ENCODE results near the gene ARL4D.

ARL4D gene

GRCh38 chr17:43427362-43428043, 28.7 kb downstream of the ARL4D start:
- DNase-seq (ENCODE audit: low spot score): no peak

DNA sequence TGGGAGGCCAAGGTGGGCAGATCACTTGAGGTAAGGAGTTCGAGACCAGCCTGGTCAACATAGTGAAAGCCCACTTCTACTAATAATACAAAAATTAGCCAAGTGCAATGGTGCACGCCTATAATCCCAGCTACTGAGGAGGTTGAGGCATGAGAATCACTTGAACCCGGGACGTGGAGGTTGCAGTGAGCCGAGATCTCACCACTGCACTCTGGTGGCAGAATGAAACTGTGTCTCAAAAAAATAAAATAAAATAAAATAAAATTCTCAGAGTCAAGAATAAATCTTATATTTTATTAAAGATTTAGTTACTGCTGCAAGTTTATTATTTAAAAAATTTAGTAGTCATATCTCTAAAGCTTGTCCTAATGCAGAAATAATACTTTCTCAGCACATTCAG, 29.7 kb downstream of the ARL4D start:
- DNase-seq (ENCODE audit: low spot score): no peak

DNA sequence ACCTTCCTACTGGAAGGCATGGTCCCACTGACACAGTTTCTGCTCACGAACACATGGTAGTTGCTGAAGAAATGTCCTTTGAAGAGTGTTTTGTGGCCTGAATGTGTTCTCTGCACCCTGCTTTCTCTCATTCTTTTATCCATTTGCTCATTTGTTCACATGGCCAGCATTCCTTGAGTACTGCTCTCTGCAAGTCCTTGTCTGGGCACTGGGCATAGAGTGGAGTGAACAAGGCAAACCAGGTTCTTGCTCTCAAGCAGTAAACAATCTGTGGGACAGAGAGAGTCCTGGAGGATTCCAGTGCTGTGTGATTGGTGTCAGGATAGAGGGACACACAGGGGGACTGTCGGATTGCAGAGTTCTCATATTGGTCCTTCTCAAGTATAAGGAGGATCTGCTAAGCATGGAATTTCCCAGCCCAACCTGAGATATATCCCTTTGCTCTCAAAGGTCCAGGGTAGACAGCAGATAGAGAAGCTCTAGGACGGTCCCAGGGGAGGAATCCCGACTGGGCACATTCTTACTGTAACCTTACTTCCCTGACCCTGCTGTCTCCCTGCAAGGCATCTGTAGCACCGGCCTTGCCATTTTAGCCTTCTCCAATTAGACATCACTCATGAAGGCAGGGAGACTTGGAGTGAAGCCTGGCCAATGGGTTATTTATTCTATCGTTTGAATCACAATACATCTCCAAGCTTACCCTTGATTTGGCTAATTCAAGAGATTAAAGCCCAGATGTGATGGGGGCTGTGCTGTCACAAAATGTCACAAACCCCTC, 32.3 kb downstream of the ARL4D start:
- no peak for DNase-seq (ENCODE audit: low spot score)

DNA sequence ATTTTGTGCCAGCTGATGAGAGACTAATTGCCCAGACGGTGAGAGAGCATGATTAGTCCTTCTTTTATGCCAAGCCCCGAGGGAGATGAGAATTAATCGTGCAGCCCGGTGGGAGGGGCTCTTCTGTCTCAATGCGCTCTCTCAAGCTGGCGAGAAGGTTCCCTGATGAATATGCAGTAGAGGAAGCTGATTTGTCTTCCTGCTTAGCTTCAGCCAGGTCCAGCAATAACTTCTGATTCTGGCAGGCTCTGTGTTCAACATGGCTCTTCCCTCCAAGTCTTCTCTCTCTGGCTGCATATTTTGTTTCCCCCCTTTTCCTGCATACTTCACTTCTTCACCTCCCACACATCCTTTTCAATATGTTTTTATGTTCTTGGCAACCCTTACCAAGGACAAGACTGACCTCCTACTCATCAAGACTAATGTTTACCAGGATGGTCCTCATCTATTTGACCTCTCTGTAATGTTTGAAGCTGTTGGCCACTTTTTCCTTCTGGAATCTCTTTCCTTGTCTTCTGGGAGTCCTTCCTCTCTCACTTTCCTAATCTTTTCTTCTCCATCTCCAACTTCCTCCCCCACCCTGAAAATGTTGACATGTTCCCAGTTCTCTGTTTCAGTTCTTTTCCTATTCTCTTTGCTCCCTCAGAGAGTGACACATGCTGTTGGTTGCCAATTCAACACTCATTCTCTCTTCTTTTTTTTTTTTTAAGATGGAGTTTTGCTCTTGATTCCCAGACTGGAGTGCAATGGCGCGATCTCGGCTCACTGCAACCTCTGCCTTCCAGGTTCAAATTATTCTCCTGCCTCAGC, 33.1 kb downstream of the ARL4D start:
- DNase-seq (ENCODE audit: low spot score): peak; percentile 92

GRCh38 chr17:43434902-43435319, 36.1 kb downstream of the ARL4D start:
- DNase-seq (ENCODE audit: low spot score): no peak

- DNase-seq (ENCODE audit: low spot score): no peak
Measured at GRCh38 chr17:43437756-43438155, 39.0 kb downstream of the ARL4D start.

DNA sequence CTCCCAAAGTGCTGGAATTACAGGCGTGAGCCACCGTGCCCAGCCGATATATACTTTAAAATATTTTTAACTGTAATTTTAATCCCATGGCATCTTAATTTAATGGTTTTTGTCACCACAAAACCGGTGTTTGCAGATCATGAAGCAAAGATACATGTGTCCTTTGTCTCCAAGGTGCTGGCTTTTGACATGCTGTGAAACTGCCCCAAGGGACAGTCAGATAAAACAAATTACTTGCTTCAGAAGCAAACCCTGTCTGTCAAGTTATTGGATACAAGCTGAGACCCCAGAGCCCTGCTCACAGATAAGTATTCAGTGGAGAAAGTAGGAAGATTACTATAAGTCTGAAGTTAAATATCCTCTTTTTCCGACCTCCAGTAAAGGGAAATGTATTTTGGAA, 39.8 kb downstream of the ARL4D start:
- DNase-seq (ENCODE audit: low spot score): peak; percentile 62

DNA sequence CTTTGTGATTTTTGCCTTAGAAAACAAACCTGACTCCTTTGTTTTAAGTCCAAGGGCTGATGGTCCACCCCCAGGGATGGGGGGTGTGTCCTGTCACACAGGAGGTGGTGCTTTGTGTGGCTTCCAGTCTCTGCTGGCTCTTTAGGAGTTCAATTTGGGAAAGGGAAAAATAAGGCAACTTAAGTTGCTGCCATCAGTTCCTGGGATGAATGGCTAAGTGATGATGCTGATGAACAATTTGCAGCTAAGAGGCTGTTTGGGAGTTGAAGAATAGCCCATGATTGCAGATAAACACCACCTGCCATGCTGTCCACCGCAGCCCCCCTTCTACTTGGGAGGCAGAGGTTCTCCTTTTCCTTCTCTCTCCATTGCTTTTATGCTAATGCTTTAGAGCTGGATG, 40.2 kb downstream of the ARL4D start:
- DNase-seq (ENCODE audit: low spot score): peak; percentile 80

DNA sequence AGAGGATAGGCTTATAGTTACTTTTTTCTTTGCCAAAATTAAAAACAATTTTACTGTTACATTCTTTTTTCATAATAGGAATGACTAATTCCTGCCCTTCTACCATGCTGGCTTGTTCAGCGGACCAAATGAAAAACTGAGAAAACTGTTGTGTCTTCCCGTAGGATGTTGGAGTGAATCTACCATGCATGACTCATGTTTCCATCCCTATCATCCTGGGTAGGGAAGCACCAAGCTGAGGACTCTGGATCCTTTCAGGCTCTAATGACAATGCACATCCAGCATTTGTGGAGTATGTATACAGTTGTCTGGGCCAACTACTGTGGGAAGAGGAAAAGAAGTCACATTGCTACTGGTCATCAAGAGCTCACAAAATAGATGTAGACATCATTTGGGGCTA, 43.9 kb downstream of the ARL4D start:
- no peak for DNase-seq (ENCODE audit: low spot score)

DNA sequence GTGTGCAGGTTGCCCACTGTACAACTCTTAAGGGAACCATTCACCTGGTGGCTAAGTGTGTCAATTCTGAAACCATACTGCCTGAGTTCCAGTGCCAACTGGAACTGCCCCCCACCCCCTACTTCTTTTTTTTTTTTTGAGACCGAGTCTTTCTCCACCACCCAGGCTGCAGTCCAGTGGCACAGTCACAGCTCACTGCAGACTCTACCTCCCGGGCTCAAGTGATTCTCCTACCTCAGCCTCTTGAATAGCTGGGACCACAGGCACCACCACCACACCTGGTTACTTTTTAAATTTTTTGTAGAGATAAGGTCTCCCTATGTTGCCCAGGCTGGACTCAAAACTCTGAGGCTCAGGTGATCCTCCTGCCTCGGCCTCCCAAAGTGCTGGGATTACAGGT, 44.6 kb downstream of the ARL4D start:
- DNase-seq (ENCODE audit: low spot score): no peak

- no peak for DNase-seq (ENCODE audit: low spot score)
Measured at GRCh38 chr17:43444223-43445008, 45.6 kb downstream of the ARL4D start.

DNA sequence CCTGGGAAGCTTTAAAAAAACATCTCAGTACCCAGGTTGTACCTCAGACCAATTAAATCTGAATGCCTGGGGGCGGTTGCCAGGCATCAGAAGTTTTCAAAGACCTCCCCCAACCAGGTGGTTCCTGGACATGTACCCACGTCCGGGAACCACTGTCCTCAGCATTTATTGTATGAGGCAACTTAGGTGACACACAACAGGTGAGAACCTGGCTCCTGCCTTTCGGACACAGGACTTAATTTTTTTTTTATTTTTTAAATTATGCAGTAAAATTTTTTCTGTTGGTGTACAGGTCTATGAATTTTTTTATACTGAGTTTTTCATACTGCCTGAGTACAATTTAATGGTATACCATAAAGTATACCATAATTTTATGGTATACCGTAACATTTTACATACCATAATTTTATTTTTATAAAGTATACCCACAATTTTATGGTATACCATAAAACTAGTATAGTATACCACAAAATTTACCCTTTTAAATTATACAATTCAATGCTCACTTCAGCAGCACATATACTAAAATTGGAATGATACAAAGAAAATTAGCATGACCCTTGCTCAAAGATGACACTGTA, 46.3 kb downstream of the ARL4D start:
- DNase-seq (ENCODE audit: low spot score): no peak

DNA sequence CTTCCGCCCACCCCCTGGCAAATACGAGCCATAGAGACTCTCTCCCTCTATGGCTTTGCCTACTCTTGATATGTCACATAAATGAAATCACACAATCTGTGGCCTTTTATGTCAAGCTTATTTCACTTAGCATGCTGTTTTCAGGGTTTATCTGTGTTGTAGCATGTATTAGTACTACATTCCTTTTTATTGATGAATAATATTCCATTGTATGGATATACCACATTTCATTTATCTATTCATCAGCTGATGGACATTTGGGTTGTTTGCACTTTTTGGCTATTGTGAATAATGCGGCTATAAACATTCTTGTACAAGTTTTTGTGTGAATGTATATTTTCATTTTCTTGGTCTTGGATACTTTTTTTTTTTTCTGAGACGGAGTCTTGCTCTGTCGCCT, 48.0 kb downstream of the ARL4D start:
- no peak for DNase-seq (ENCODE audit: low spot score)

GRCh38 chr17:43448720-43449469, 50.1 kb downstream of the ARL4D start:
- DNase-seq (ENCODE audit: low spot score): no peak

GRCh38 chr17:43449470-43450248, 50.9 kb downstream of the ARL4D start:
- no peak for DNase-seq (ENCODE audit: low spot score)

Data from D341Med (cell line).